Measurements from ENCODE around the gene RNASET2.
"Not testable (repeated sequence)": the region's sequence is repeated elsewhere in the genome, so short reads cannot be mapped to it uniquely, and the experiment has no call there.

The RNASET2 gene

GRCh38 chr6:166902211-166902755 is 54.1 kb downstream of the RNASET2 start:
- TF ChIP-seq CTCF (IDR thresholded peaks at IDR 0.05; ENCODE audit: insufficient read depth, low read depth, low read length, missing control alignments), result no peak
- no peak overlapping the region for H3K4me3 ChIP-seq (ENCODE audit: low read length)
- no peak for DNase-seq (ENCODE audit: low read depth)

- no peak for DNase-seq (ENCODE audit: low read depth)
- no peak overlapping the region for H3K4me3 ChIP-seq (ENCODE audit: low read length)
- TF ChIP-seq CTCF (IDR thresholded peaks at IDR 0.05; ENCODE audit: insufficient read depth, low read depth, low read length, missing control alignments), result no peak
Measured at GRCh38 chr6:166901626-166902025, 54.7 kb downstream of the RNASET2 start.

GRCh38 chr6:166900956-166901607 is 55.3 kb downstream of the RNASET2 start:
- H3K4me3 ChIP-seq (ENCODE audit: low read length), result no peak overlapping the region
- no peak for DNase-seq (ENCODE audit: low read depth)
- TF ChIP-seq CTCF (IDR thresholded peaks at IDR 0.05; ENCODE audit: insufficient read depth, low read depth, low read length, missing control alignments), result no peak

GRCh38 chr6:166900130-166900708 is 56.1 kb downstream of the RNASET2 start:
- DNase-seq (ENCODE audit: low read depth), result no peak
- H3K4me3 ChIP-seq (ENCODE audit: low read length), result no peak overlapping the region
- no peak for TF ChIP-seq CTCF (IDR thresholded peaks at IDR 0.05; ENCODE audit: insufficient read depth, low read depth, low read length, missing control alignments)

GRCh38 chr6:166898910-166899309 is 57.4 kb downstream of the RNASET2 start:
- no peak for TF ChIP-seq CTCF (IDR thresholded peaks at IDR 0.05; ENCODE audit: insufficient read depth, low read depth, low read length, missing control alignments)
- no peak for DNase-seq (ENCODE audit: low read depth)
- no peak overlapping the region for H3K4me3 ChIP-seq (ENCODE audit: low read length)

- peak; percentile 32 for DNase-seq (ENCODE audit: low read depth)
- H3K4me3 ChIP-seq (ENCODE audit: low read length), result not testable (repeated sequence)
Measured at GRCh38 chr6:166894614-166895013, 61.7 kb downstream of the RNASET2 start.

GRCh38 chr6:166892472-166892871 is 63.9 kb downstream of the RNASET2 start:
- not testable (repeated sequence) for H3K4me3 ChIP-seq (ENCODE audit: low read length); DNase-seq (ENCODE audit: low read depth)

GRCh38 chr6:166886773-166887172 is 69.6 kb downstream of the RNASET2 start:
- H3K4me3 ChIP-seq (ENCODE audit: low read length); DNase-seq (ENCODE audit: low read depth): not testable (repeated sequence)

GRCh38 chr6:166884958-166885357 is 71.4 kb downstream of the RNASET2 start:
- DNase-seq (ENCODE audit: low read depth); H3K4me3 ChIP-seq (ENCODE audit: low read length): not testable (repeated sequence)

Measured in epithelial cell of esophagus (primary cell).